NOMO-1 (cell line): ENCODE data around the gene ATR.
A peak's percentile ranks its signal among the peaks of the same experiment; 100 is the strongest.
"Not testable (repeated sequence)": the region's sequence is repeated elsewhere in the genome, so short reads cannot be mapped to it uniquely, and the experiment has no call there.

ENCODE experiments used
- DNase-seq, 2 experiments: peaks; one replicate each; lab custom pipeline; 2025; ENCODE audit not compliant: unreplicated experiment in 2 of 2; lab: John Stamatoyannopoulos, UW

ATR gene

GRCh38 chr3:142578329-142579223 is at the start of gene ATR:
Gene ATR, minus strand, starts transcription at chr3:142578733. Its CDS starts 29 bp downstream, at chr3:142578704.
- peak; percentile 99 to 100 for DNase-seq

- DNase-seq: no peak
These were observed 48.4 kb upstream of the ATR start for GRCh38 chr3:142626971-142627370.

- no peak for DNase-seq
These were observed 46.6 kb upstream of the ATR start for GRCh38 chr3:142625153-142625440.

- no peak for DNase-seq
These were observed 46.0 kb upstream of the ATR start for GRCh38 chr3:142624341-142625152.

GRCh38 chr3:142623194-142623593 is 44.7 kb upstream of the ATR start:
- no peak for DNase-seq

GRCh38 chr3:142622405-142622804 is 43.9 kb upstream of the ATR start:
- no peak for DNase-seq

- DNase-seq: no peak
These were observed 40.5 kb upstream of the ATR start for GRCh38 chr3:142618917-142619461.

GRCh38 chr3:142615171-142615570 is 36.6 kb upstream of the ATR start:
- DNase-seq: no peak

GRCh38 chr3:142614059-142614626 is 35.6 kb upstream of the ATR start:
- DNase-seq: no peak

GRCh38 chr3:142613491-142613890 is 35.0 kb upstream of the ATR start:
- no peak for DNase-seq

- DNase-seq: no peak
These were observed 32.7 kb upstream of the ATR start for GRCh38 chr3:142611206-142611605.

- no peak for DNase-seq
These were observed 30.6 kb upstream of the ATR start for GRCh38 chr3:142609136-142609535.

- DNase-seq: no peak
These were observed 30.1 kb upstream of the ATR start for GRCh38 chr3:142608631-142609030.

GRCh38 chr3:142604940-142605339 is 26.4 kb upstream of the ATR start:
- no peak for DNase-seq

GRCh38 chr3:142603386-142603705 is 24.8 kb upstream of the ATR start:
- DNase-seq: not testable (repeated sequence)

GRCh38 chr3:142602619-142603385 is 24.3 kb upstream of the ATR start:
- no peak for DNase-seq

GRCh38 chr3:142601713-142602112 is 23.2 kb upstream of the ATR start:
- no peak for DNase-seq

GRCh38 chr3:142597906-142598305 is 19.4 kb upstream of the ATR start:
- no peak for DNase-seq

- peak in 1 of 2 experiments; percentile 3 for DNase-seq
These were observed 18.2 kb upstream of the ATR start for GRCh38 chr3:142596726-142597088.

GRCh38 chr3:142595951-142596725 is 17.6 kb upstream of the ATR start, which contains the start of gene PLS1:
Gene PLS1, plus strand, starts transcription at chr3:142596393. Its CDS starts 67,845 bp downstream, at chr3:142664238.
- peak; percentile 88 to 97 for DNase-seq
